Neural progenitor cell (in vitro differentiated cells): ENCODE data around the gene TWIST2.

Experiments
- EZH2 ChIP-seq: fragments of 200-600 bp; sonication (generic); IDR thresholded peaks from 2 replicates; pipeline ENCODE4 v1.6.1; 2017; ENCODE audit warnings: antibody characterized with exemption, mild to moderate bottlenecking, moderate library complexity
- EZH2phosphoT487 ChIP-seq: fragments of 200-600 bp; sonication (generic); IDR thresholded peaks from 2 replicates; pipeline ENCODE4 v1.6.1; 2017; ENCODE audit warnings: antibody characterized with exemption
- TF ChIP-seq, protein P1 (sequence below): fragments of 200-600 bp; sonication (generic); IDR thresholded peaks from 2 replicates; pipeline ENCODE4 v1.5.1; 2017; ENCODE audit warnings: antibody characterized with exemption, mild to moderate bottlenecking

DNA sequence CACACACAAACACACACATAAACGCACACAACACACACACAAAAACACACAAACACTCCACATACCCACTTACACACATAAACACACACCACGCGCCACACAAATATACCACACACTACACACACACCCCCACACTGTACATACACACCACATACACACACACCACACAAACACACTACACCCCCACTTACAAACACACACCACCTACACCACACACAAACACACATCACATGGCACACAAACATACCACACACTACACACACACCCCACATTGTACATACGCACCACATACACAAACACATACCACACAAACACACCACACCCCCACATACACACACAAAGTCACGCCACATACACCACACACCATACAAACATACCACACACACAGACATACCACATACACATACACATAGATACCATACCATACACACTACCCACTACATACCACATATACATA lies 59.9 kb downstream of the TWIST2 start:
- TF ChIP-seq, protein P1, sequence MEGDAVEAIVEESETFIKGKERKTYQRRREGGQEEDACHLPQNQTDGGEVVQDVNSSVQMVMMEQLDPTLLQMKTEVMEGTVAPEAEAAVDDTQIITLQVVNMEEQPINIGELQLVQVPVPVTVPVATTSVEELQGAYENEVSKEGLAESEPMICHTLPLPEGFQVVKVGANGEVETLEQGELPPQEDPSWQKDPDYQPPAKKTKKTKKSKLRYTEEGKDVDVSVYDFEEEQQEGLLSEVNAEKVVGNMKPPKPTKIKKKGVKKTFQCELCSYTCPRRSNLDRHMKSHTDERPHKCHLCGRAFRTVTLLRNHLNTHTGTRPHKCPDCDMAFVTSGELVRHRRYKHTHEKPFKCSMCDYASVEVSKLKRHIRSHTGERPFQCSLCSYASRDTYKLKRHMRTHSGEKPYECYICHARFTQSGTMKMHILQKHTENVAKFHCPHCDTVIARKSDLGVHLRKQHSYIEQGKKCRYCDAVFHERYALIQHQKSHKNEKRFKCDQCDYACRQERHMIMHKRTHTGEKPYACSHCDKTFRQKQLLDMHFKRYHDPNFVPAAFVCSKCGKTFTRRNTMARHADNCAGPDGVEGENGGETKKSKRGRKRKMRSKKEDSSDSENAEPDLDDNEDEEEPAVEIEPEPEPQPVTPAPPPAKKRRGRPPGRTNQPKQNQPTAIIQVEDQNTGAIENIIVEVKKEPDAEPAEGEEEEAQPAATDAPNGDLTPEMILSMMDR: no peak
- TF ChIP-seq EZH2 (no peak), EZH2phosphoT487 (no peak)
